ENCODE measurements around the gene SPRED1. TPM values are rescaled to one million over a fixed set of nuclear protein-coding genes. Genes with fewer than 3 reads are reported as not detected.
A peak's percentile ranks its signal among the peaks of the same experiment; 100 is the strongest.

Gene SPRED1
- total RNA-seq (2014; rRNA removed; shearing (Covaris generic); ENCODE audit: low replicate concordance) = 12.0 and 28.1 TPM in 2 replicates

- H3K27me3 ChIP-seq = no peaks in the 10 kb centered on the region
- peak; percentile 72 for DNase-seq
- H3K36me3 ChIP-seq = no peaks in the 10 kb centered on the region
- H3K9me3 ChIP-seq = no peaks in the 10 kb centered on the region
- peak within 1 kb of the TSS; percentile 68 for H3K4me3 ChIP-seq
These were observed at the start of gene SPRED1 for GRCh38 chr15:38252481-38253350. Gene SPRED1, plus strand, starts transcription at chr15:38252836. Its CDS starts 350 bp downstream, at chr15:38253186.

GRCh38 chr15:38205526-38206272 is 46.9 kb upstream of the SPRED1 start:
- Histone ChIP-seq H3K36me3 (no peaks in the 10 kb centered on the region), H3K4me3 (no peak overlapping the region), H3K27me3 (no peaks in the 10 kb centered on the region), H3K9me3 (no peaks in the 10 kb centered on the region)
- no peak for DNase-seq

GRCh38 chr15:38207621-38208020 is 45.0 kb upstream of the SPRED1 start:
- H3K9me3 ChIP-seq = no peaks in the 10 kb centered on the region
- no peak for DNase-seq
- H3K4me3 ChIP-seq = no peak overlapping the region
- no peaks in the 10 kb centered on the region for H3K36me3 ChIP-seq
- H3K27me3 ChIP-seq = no peaks in the 10 kb centered on the region

- no peaks in the 10 kb centered on the region for H3K36me3 ChIP-seq
- no peaks in the 10 kb centered on the region for H3K27me3 ChIP-seq
- H3K4me3 ChIP-seq = no peak overlapping the region
- DNase-seq = no peak
- H3K9me3 ChIP-seq = no peaks in the 10 kb centered on the region
These were observed 44.4 kb upstream of the SPRED1 start for GRCh38 chr15:38208206-38208605.

GRCh38 chr15:38208779-38209178 is 43.9 kb upstream of the SPRED1 start:
- no peaks in the 10 kb centered on the region for H3K27me3 ChIP-seq
- no peaks in the 10 kb centered on the region for H3K36me3 ChIP-seq
- no peak for DNase-seq
- no peak overlapping the region for H3K4me3 ChIP-seq
- no peaks in the 10 kb centered on the region for H3K9me3 ChIP-seq

GRCh38 chr15:38211249-38211648 is 41.4 kb upstream of the SPRED1 start:
- no peak overlapping the region for H3K4me3 ChIP-seq
- no peaks in the 10 kb centered on the region for H3K36me3 ChIP-seq
- no peaks in the 10 kb centered on the region for H3K27me3 ChIP-seq
- no peaks in the 10 kb centered on the region for H3K9me3 ChIP-seq
- no peak for DNase-seq

- no peak overlapping the region for H3K4me3 ChIP-seq
- H3K36me3 ChIP-seq = no peaks in the 10 kb centered on the region
- no peaks in the 10 kb centered on the region for H3K9me3 ChIP-seq
- H3K27me3 ChIP-seq = no peaks in the 10 kb centered on the region
- DNase-seq = no peak
These were observed 40.8 kb upstream of the SPRED1 start for GRCh38 chr15:38211811-38212210.

- H3K4me3 ChIP-seq = no peak overlapping the region
- DNase-seq = no peak
- no peaks in the 10 kb centered on the region for H3K36me3 ChIP-seq
- no peaks in the 10 kb centered on the region for H3K9me3 ChIP-seq
- H3K27me3 ChIP-seq = no peaks in the 10 kb centered on the region
These were observed 39.8 kb upstream of the SPRED1 start for GRCh38 chr15:38212729-38213351.

GRCh38 chr15:38213356-38213755 is 39.3 kb upstream of the SPRED1 start:
- Histone ChIP-seq H3K36me3 (no peaks in the 10 kb centered on the region), H3K27me3 (no peaks in the 10 kb centered on the region), H3K9me3 (no peaks in the 10 kb centered on the region), H3K4me3 (no peak overlapping the region)
- no peak for DNase-seq

GRCh38 chr15:38215707-38216106 is 36.9 kb upstream of the SPRED1 start:
- Histone ChIP-seq H3K4me3 (no peak overlapping the region), H3K27me3 (no peaks in the 10 kb centered on the region), H3K9me3 (no peaks in the 10 kb centered on the region), H3K36me3 (no peaks in the 10 kb centered on the region)
- no peak for DNase-seq

- no peak for DNase-seq
- Histone ChIP-seq H3K4me3 (no peak overlapping the region), H3K36me3 (no peaks in the 10 kb centered on the region), H3K27me3 (no peaks in the 10 kb centered on the region), H3K9me3 (no peaks in the 10 kb centered on the region)
These were observed 35.9 kb upstream of the SPRED1 start for GRCh38 chr15:38216763-38217162.

GRCh38 chr15:38217191-38217595 is 35.4 kb upstream of the SPRED1 start:
- Histone ChIP-seq H3K4me3 (no peak overlapping the region), H3K27me3 (no peaks in the 10 kb centered on the region), H3K9me3 (no peaks in the 10 kb centered on the region), H3K36me3 (no peaks in the 10 kb centered on the region)
- DNase-seq = no peak

- Histone ChIP-seq H3K4me3 (no peak overlapping the region), H3K36me3 (no peaks in the 10 kb centered on the region), H3K27me3 (no peaks in the 10 kb centered on the region), H3K9me3 (no peaks in the 10 kb centered on the region)
- no peak for DNase-seq
These were observed 34.6 kb upstream of the SPRED1 start for GRCh38 chr15:38217788-38218609.

GRCh38 chr15:38220606-38221273 is 31.9 kb upstream of the SPRED1 start:
- H3K9me3 ChIP-seq = no peaks in the 10 kb centered on the region
- no peaks in the 10 kb centered on the region for H3K27me3 ChIP-seq
- DNase-seq = no peak
- H3K4me3 ChIP-seq = no peak overlapping the region
- no peaks in the 10 kb centered on the region for H3K36me3 ChIP-seq

- no peaks in the 10 kb centered on the region for H3K36me3 ChIP-seq
These were observed 28.1 kb upstream of the SPRED1 start for GRCh38 chr15:38224486-38224885.

GRCh38 chr15:38225381-38225780 is 27.3 kb upstream of the SPRED1 start:
- no peak for DNase-seq
- Histone ChIP-seq H3K9me3 (no peaks in the 10 kb centered on the region), H3K4me3 (no peak overlapping the region), H3K36me3 (no peaks in the 10 kb centered on the region), H3K27me3 (no peaks in the 10 kb centered on the region)

More at GRCh38 chr15:38224486-38224885, 28.1 kb upstream of the SPRED1 start:
- Histone ChIP-seq H3K4me3 (no peak overlapping the region), H3K9me3 (no peaks in the 10 kb centered on the region), H3K27me3 (no peaks in the 10 kb centered on the region)
- no peak for DNase-seq
